Glutamatergic neuron (in vitro differentiated cells): Measurements from ENCODE around the gene GRIK5. TPM values are rescaled to one million over a fixed set of nuclear protein-coding genes. Genes with fewer than 3 reads are reported as not detected.
"Not testable (repeated sequence)": the region's sequence is repeated elsewhere in the genome, so short reads cannot be mapped to it uniquely, and the experiment has no call there.

Experiments
- DNase-seq: peaks from one replicate; pipeline ENCODE4 v3.0.0; 2022
- H3K27ac Mint-ChIP-seq: one replicate; pipeline ENCODE4 v1.8.0; 2020; ENCODE audit warnings: mild to moderate bottlenecking, mixed read lengths, inconsistent platforms; ENCODE audit not compliant: unreplicated experiment
- H3K27me3 Mint-ChIP-seq: one replicate; pipeline ENCODE4 v1.8.0; 2020; ENCODE audit warnings: mild to moderate bottlenecking, moderate library complexity, mixed read lengths, inconsistent platforms; ENCODE audit not compliant: unreplicated experiment
- H3K36me3 Mint-ChIP-seq: one replicate; pipeline ENCODE4 v1.8.0; 2020; ENCODE audit warnings: mild to moderate bottlenecking, mixed read lengths, inconsistent platforms; ENCODE audit not compliant: unreplicated experiment
- H3K4me1 Mint-ChIP-seq: one replicate; pipeline ENCODE4 v1.8.0; 2020; ENCODE audit warnings: mild to moderate bottlenecking, low read depth, mixed read lengths, inconsistent platforms; ENCODE audit not compliant: unreplicated experiment
- H3K4me3 Mint-ChIP-seq: one replicate; pipeline ENCODE4 v1.8.0; 2020; ENCODE audit warnings: mild to moderate bottlenecking, mixed read lengths, inconsistent platforms; ENCODE audit not compliant: unreplicated experiment
- H3K9me3 Mint-ChIP-seq: one replicate; pipeline ENCODE4 v1.8.0; 2020; ENCODE audit warnings: mild to moderate bottlenecking, moderate library complexity, mixed read lengths, inconsistent platforms; ENCODE audit not compliant: unreplicated experiment
- CTCF ChIP-seq: fragments of 200-600 bp; sonication (generic); IDR thresholded peaks from one replicate; pipeline ENCODE4 v1.5.0; 2021; ENCODE audit not compliant: partially characterized antibody, unreplicated experiment
- total RNA-seq: library from RNA; stranded (reverse); fragmentation: NEBNext Ultra II Directional; extraction: Animal tissue kit (Norgen Biotek cat#: 25700); gene quantifications from one replicate; pipeline ENCODE4 v1.2.1, GENCODE V29; 2021; ENCODE audit not compliant: unreplicated experiment

GRIK5 gene
- total RNA-seq, 1 donor from 2014 or later: 79.1 TPM

DNA sequence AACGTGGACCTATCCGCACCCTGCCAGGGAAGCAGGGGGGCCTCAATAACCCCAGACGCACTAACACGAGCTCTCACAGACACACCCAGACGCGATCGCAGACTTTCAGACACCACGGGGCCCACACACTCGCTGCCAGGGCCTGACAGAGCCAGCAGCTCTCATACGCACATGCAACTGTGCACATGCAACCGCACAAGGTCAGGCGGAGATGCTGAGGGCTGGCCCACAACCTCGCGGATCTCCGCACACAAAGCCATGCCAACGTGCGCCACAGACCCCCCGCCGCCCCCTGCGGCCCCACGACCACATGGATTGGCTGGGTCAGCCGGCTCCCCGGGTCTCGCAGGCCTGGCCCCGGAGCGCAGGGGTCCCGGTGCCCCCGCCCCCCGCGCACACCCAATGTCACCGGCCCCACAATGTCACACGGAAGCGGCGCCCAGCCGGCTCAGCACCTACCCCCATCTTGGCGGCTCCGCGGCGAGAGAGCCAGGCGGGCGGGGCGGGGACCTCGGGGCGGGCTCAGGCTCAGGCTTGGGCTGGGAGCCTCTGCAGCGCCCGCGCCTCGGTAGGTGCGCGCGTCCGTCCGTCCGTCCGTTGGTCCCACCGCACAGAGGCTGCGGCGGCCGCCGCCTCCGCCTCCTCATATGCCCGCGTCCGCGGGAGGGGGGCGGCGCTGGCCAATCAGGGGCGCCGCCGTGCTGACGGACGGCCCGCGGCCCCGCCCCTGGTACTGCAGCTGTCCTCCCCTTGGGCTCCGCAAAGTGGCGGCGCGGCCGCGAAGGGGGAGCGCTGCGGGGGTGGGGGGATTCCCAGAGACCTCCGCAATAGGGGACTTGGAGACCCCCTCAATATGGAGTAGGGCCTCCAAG lies 76.2 kb downstream of the GRIK5 start, which contains the start of gene ATP1A3:
Gene ATP1A3, minus strand, starts transcription at position 619 of the 872 bp plus-strand sequence. Its CDS starts 154 bp downstream, at position 465.
- H3K36me3 Mint-ChIP-seq: peaks cover 5% of the 10 kb centered on the region
- TF ChIP-seq CTCF: no peak
- DNase-seq: peak; percentile 86
- peaks cover 34% of the 10 kb centered on the region for H3K27me3 Mint-ChIP-seq
- peaks cover 18% of the 10 kb centered on the region for H3K9me3 Mint-ChIP-seq
- peaks cover 28% of the 10 kb centered on the region for H3K4me1 Mint-ChIP-seq
- peak within 1 kb of the TSS; percentile 97 for H3K27ac Mint-ChIP-seq
- H3K4me3 Mint-ChIP-seq: peak within 1 kb of the TSS; percentile 100

- not testable (repeated sequence) for H3K36me3 Mint-ChIP-seq
- Mint-ChIP-seq H3K4me1 (peaks cover 31% of the 10 kb centered on the region), H3K27me3 (peaks cover 32% of the 10 kb centered on the region), H3K4me3 (peak overlapping the region; percentile 100), H3K27ac (peak overlapping the region; percentile 93), H3K9me3 (peaks cover 16% of the 10 kb centered on the region)
- DNase-seq: peak; percentile 67
These were observed 78.0 kb downstream of the GRIK5 start for GRCh38 chr19:41991925-41992569.

DNA sequence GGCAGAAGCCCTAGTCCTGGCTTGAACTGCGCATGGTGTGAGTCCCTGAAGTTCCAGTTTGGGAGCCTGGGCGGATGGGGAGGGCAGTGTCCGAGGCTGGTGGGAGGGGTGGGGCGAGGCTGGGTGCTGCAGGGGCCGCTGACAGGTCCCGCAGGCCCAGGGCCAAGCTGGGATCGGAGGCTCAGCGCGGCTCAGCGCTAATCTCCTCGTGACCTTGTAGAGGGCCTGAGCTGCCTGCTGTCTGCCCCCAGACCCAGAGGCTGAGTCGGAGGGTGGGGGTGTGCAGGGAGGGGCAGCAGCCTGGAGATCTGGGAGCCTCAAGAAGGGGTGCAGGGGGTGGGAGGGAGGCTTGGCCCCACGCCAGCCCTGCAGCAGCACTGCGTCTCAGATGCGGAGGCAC lies 79.0 kb downstream of the GRIK5 start:
- peaks cover 5% of the 10 kb centered on the region for H3K36me3 Mint-ChIP-seq
- H3K27me3 Mint-ChIP-seq: peaks cover 23% of the 10 kb centered on the region
- H3K4me1 Mint-ChIP-seq: peaks cover 23% of the 10 kb centered on the region
- no peak overlapping the region for H3K27ac Mint-ChIP-seq
- H3K4me3 Mint-ChIP-seq: peak overlapping the region; percentile 77
- DNase-seq: no peak
- peaks cover 11% of the 10 kb centered on the region for H3K9me3 Mint-ChIP-seq
- TF ChIP-seq CTCF: no peak

- no peak for TF ChIP-seq CTCF
- Mint-ChIP-seq H3K36me3 (peaks cover 5% of the 10 kb centered on the region), H3K27me3 (peaks cover 20% of the 10 kb centered on the region), H3K9me3 (peaks cover 11% of the 10 kb centered on the region), H3K4me3 (no peak overlapping the region), H3K27ac (no peak overlapping the region), H3K4me1 (peaks cover 19% of the 10 kb centered on the region)
- no peak for DNase-seq
These were observed 79.4 kb downstream of the GRIK5 start for GRCh38 chr19:41990615-41991014.

GRCh38 chr19:41990028-41990427 lies 80.0 kb downstream of the GRIK5 start:
- Mint-ChIP-seq H3K4me1 (peaks cover 13% of the 10 kb centered on the region), H3K4me3 (no peak overlapping the region), H3K36me3 (peaks cover 5% of the 10 kb centered on the region), H3K27me3 (peaks cover 17% of the 10 kb centered on the region), H3K27ac (no peak overlapping the region), H3K9me3 (peaks cover 10% of the 10 kb centered on the region)
- DNase-seq: no peak
- TF ChIP-seq CTCF: no peak
